Stimulated activated CD4-positive, alpha-beta T cell treated with anti-CD3 and anti-CD28 coated beads, TNF-alpha, amount 100 ng/mL, for 24 hours (primary cell): ENCODE results near the gene NMUR1.

ENCODE experiments used
- DNase-seq, 3 experiments: peaks; one replicate each; pipeline ENCODE4 v3.0.0-alpha.2; 2020; ENCODE audit warnings: low read depth in 3 of 3

Gene NMUR1

DNA sequence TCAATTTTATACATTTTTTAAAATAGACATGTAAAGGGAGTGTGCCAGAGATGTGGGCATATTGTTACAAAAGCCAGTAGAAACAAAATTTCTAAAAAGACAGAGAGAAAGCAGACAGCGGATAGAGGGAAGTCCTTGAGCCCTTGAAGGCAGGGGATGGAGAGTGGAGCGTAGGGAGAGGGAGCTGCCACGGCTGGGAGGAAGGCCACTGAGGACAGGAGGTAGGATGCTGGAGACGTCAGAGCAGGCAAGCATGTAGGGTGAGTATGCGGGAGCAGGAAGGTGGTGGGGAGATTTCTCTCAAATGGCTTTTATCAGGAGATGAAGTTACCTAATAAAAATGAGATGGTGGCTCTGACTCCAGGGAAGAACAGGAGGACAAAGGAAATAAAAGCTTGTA lies 41.9 kb downstream of the NMUR1 start:
- no peak for DNase-seq

DNA sequence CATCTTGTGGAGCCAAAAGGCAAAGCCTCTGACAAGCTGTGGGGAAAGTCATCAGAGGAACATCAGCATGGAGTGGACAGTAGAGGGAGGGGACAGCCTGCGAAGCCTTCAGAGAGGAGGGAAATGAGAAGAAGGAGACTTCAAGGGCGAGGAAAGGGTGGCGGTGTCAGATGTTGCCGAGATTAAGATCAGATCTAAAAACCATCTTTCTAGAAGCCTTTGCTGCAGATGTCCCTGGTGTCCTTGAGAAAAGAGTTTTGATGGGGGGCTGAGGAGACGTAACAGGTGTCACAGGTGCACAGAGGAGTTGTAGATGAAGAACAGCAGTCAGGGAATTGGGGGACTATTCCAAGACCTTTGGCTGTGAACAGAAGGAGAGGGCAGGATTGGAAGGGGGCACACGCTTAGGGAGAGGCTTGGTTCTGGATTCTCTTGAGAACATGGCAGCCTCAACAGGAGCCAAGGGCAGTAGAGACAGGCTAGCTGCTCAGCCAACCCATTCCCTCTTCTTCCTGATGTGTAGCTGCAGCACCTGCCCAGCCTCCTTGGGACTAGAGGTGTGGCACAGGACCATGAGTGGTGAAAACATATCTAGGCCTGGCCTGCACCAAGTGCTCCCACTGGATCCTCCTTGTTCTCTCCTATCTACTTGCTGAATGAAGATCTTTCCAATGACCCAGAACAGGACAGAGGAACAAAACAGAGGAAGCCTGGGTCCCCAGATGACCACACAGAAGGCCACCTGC lies 43.2 kb downstream of the NMUR1 start:
- no peak for DNase-seq

DNA sequence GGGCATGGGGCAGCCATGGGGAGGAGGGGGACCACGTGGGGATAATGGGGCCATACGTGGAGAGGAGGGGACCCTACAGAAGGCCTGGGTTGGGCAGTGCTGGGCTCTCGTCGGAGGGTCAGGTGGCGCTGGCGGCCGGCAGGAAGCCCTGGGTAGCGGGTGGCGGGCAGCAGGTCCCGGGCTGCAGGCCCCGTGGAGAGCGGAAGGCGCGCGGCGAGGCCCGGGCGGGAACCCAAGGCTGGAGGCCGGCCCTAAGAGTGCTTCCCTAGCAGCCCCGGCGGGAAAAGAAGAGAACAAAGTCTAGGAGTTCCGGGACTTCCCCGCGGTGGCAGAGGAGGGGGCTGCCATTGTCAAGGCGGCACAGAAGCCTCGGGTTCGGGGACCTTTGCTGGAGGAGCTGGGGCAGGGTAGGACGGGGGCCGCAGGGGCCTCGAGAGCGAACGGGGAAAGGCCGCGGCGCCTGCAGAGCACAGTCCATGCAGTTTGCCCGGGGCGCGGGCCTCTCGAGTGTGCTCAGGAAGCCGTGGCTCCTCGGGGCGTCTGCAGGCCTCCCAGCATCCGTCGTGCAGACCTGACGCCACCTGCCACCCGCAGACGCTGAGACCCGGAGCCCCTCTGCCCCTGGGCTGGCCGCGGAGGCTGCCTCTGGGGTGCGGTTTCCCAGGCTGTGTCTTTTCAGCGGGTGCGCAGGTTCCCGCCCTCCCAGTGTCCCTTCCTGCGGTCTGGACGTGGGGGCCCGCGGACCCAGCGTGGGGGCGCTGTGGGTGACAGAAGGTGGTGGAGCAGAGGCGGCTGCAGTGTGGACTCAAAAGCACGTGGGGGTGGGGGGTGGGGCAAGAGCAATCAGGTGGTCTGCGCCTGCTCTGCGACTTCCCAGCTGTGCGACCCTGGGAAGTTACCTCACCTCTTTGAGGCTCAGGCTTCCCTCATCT lies 46.6 kb downstream of the NMUR1 start:
- peak in 2 of 3 experiments; percentile 12 to 36 for DNase-seq

DNA sequence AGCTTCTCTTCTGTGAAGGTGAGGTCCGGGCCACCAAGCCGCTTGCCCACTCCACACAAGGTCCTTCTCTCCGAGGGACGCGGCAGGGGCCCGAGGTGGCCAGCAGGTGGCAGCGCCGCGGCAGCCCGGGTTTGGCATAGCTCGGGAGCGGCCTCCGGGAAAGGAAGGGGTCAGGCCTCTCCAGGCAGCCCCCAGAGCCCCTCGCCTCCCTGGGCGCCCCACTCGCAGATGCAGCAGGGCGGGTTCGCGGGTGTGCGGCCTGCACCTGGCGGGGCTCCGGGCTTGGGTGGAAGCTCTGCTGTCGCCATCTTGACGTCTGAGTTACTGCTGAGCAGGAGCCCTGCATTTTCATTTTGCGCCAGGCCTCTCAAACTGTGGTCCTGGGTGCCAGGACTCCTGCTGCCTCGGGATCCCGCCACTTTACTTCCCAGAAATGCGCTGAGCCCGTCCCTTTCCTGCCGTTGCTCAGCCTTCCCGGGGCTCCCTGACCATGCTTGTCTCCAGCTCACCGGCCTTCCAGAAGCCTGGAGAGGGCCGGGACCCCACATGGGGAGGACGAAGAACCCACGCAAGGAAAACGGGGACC lies 47.3 kb downstream of the NMUR1 start:
- DNase-seq, result peak; percentile 54 to 73 (median 58)

DNA sequence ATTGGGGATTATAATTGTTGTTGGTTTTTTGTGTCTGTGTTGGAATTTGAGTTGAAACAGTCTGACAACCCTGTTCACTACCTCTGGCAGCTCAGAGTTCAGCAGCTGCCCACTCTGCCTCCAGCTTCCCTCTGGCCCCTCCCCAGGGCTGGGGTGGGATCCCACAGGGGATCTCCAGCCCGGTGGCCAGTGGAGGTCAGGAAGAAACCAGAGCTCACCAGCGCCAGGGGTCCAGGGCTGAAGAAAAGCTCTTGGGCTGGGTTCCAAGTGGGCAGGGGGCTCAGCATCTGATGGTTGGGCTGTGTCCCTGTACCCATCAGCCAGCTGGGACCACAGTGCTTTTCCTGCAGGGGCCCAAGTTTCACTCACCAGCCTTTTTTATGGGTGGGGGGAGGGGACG lies 49.5 kb downstream of the NMUR1 start:
- DNase-seq, result no peak

DNA sequence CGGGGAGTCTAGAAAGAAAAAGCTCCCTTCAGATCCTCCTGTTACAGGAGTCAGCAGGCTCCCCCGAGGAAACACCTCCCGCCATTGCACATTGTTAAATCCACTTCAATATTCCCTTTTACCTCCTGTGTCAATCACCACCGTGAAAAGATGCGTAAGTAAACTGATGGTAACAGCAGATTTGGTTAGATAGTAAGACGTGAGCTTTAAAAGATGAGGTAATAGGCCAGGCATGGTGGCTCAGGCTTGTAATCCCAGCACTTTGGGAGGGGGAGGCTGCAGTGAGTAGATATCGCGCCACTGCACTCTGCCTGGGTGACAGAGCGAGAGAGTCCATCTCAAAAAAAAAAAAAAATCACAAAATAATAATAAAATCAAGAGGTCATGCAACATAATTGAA lies 50.8 kb downstream of the NMUR1 start:
- DNase-seq, result no peak

DNA sequence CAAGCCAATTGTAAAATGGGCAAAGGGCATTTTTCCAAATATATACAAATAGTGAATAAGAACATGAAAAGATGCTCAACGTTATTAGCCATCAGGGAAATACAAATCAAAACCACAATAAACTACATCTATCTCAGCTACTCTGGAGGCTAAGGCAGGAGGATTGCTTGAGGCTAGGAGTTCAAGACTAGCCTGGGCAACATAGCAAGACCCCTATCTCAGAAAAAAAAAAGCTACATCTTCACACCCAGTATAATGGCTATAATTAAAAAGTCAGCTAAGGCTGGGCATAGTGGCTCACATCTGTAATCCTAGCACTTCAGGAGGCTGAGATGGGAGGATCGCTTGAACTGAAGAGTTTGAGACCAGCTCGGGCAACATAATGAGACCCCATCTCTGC lies 53.3 kb downstream of the NMUR1 start:
- DNase-seq, result no peak

DNA sequence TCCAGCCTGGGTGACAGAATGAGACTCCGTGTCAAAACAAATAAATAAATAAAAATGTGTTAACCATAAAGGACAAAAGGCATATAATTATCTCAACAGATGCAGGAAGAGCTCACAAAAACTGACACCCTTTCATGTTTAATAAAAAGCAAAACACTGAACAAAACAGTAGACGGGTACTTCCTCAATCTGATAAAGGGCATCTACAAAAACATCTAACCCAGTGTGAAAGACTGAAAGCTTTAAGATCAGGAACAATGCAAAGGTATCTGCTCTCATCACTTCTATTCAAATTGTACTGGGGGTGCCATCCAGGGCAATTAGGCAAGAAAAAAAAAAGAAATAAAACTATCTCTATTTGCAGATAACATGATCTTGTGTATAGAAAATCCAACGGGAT lies 54.3 kb downstream of the NMUR1 start:
- no peak for DNase-seq
